Right renal pelvis (tissue), 4 donors: Measurements from ENCODE around the gene REXO1. TPM values are rescaled to one million over a fixed set of nuclear protein-coding genes. Genes with fewer than 3 reads are reported as not detected.

ENCODE experiments used
- DNase-seq, 4 donors: peaks; one replicate each; pipeline ENCODE4 v3.0.0-alpha.2; 2013; ENCODE audit warnings: low read depth in 4 of 4, low spot score in 3 of 4, missing footprints in 1 of 4
- polyA plus RNA-seq, 4 donors: library from polyadenylated mRNA; unstranded; fragments of 120-200 nt; gene quantifications; one replicate each; pipeline ENCODE4 v1.2.1, GENCODE V29; 2013; ENCODE audit not compliant: insufficient read length in 4 of 4

The REXO1 gene
- polyA plus RNA-seq, 4 donors: 23.5 to 32.9 (median 25.1) TPM

DNA sequence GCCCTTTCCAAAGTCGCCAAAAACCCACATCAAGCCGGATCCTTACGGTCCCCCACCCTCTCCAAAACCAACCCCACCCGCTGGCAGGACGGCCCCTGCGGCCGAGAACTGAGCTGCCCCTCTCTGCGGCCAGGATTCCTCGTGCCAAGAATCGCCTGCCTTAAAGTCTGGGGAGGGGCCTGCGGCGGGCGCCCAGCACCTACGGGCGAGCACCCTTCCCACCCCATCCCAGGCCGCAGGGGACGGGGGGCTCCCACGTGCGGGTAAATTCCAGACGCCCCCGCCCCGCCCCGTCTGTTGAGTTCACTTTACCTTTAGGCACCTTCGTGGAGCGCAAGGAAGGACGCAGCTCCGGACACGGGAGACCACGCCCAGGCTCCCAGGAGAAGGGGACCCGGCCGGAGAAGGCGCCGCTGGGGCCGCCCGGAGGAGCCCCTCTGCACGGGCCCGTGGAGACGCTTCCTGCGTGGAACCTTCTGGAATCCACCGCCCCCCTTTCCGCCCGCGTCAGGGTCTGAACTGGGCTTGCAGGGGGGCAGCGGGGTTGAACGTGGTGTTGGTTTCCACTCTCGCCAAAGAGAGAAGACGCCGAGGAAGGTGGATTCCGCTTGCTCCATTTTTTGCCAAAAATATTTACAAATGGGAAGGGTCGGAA is 72.2 kb downstream of the REXO1 start:
- no peak for DNase-seq

DNA sequence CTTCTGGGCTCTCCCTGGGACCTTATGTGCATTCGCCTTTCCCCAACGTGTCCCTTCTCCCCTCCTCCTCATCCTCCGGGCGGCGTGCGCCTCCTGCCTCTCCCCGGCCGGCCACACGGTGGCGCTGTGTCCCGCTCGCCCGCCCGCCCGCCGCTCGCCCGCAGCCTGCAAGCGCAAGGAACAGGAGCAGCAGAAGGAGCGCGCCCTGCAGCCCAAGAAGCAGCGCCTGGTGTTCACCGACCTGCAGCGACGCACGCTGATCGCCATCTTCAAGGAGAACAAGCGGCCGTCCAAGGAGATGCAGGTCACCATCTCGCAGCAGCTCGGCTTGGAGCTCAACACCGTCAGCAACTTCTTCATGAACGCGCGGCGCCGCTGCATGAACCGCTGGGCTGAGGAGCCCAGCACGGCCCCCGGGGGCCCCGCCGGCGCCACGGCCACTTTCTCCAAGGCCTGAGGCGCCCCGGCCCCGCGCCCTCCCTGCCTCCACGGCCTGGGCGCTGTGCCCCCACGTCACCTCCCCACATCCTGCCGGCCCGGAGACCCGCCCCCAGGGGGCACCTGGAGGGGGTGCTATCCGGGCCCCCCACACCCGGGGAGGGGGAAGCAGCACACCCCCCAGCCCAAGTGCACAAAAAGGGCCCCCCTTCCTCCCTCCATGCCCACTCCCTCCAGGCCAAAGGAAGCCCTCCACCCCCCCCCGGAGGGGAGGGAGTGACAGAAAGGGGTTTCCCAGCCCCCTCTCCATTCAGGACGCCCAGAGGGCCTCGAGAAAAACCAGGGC is 73.1 kb downstream of the REXO1 start:
- no peak for DNase-seq

DNA sequence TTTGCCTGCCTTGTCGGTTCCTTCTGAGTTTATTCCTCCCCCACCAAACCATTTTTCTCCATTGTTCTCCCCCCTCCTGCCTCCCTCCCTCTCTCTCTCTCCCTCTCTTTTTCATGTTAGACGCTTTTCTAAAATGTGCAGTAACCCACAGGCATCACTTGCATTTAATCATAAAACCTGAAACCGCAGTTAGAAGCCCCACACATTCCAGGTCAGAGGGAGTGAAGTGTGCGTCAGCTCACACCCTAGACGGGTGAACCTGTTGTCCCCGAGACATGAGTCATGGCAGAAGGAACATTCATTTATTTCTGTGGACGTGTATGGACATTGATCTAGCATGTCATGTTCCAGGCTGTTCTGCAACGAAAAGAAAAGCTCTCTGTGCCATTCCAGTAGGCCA is 75.1 kb downstream of the REXO1 start:
- DNase-seq: no peak

DNA sequence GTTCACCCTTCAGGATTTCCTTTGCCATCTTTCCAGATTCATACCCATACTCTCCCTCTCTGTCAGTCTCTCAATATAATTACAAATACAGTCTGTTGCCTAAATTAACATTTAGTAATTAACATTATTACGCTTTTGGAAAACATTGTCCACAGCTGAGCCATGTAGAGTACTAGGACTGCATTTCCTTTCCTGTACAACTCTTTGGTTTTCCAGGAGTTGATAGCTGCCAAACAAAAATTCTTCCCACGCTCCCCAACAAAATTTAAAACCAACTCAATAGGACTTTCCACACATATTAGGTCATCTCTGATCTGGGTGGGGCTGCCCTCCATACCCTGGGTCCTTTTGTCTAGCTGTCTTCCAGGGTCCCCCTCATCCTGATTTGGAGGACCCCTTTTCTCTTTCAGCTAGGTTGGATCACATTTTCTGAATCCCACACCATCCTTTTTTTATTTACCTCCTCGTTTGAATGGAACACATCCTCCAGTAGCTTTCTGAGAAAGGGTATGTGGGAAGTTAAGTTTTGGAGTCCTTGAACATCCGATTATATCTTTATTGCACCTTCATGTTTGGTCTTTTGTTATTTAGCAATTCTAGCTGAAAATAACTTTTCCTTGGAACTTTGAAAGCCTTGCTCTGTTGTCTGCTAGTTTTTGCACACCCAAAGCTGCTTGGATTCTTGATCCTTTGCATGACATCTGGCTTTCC is 77.3 kb downstream of the REXO1 start:
- DNase-seq: no peak

DNA sequence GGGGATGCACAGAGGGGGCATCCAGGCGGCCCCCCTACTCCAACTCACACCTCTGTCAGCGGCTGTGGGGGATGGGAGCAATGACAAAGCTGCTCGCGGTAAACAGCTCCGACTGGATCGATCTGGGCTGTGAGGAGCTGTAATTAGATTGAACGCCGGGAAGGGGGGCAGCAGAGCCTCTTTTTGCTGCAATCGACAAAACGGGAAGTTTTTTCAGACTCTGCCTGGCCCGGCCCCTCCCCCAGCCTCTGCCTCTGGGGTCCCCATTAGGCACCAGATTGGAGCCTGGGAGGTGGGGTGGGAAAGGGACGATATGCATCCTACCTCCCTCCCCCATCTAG is 78.7 kb downstream of the REXO1 start:
- no peak for DNase-seq

DNA sequence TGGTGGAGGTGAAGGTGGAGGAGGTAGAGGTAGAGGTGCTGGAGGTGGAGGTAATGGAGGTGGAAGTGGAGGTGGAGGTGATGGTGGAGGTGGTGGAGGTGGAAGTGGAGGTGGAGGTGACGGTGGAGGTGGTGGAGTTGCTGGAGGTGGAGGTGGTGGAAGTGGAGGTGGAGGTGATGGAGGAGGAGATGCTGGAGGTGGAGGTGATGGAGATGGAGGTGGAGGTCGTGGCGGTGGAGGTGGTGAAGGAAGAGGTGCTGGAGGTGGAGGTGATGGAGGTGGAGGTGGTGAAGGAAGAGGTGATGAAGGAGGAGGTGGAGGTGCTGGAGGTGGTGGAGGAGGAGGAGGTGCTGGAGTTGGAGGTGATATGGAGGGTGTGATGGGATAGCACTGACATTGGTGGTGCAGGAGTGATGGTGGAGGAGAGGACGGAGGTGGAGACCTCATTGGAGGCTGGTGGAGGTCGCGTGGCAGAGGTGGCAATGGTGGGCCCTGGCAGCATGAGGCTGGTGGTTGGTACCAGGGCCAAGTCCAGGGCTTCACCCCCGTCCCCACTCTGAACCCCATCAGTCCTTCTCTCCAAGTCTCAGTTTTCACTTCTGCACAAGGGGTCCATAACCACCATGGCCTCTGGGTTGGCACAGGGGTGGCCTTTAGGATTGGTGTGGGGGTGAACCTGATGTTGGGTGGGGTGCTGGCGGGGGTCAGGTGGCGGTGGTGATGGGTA is 79.2 kb downstream of the REXO1 start:
- DNase-seq: no peak

DNA sequence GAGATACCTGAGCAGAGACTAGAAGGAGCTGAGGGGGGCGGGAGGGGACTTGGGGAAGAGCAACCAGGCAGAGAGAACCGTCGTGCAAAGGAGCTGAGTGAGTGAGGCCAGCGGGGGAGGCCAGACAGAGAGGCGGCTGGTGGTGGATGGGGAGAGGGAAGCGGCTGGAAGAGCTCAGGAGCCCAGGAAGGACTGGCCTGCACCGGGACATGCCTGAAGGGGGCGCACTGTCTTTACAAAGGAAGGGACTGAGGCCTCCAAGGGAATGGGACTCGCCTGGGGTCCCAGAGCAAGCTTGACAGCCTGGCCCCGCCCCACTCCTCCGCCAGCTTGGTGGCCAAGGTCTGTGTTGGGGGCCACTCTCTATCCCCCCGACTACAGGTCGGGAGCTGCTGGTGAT is 80.0 kb downstream of the REXO1 start:
- DNase-seq: no peak

DNA sequence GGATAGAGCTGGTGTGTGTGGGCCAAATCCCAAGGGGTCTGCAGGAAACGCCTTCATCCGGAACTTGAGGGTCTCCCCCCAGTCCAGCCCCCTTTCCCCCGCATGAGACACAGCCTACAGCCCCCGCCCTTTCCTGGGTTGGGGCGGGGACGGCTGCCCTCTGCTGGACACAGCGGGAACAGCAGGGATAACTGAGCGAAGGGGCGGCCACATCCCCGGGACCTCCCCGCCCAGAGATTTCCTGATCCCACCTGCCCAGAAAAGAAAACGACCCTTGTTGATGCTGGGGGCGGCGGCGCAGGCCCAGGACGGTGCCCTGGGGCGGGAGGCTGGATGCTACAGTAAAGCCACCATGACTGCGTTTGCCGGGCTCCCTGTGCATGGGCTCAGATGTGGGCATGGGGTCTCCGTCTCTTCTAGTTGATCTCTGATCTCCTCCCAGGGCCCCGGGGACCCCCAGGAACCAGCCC is 80.8 kb downstream of the REXO1 start:
- DNase-seq: peak in 1 of 4 donors; percentile 37

DNA sequence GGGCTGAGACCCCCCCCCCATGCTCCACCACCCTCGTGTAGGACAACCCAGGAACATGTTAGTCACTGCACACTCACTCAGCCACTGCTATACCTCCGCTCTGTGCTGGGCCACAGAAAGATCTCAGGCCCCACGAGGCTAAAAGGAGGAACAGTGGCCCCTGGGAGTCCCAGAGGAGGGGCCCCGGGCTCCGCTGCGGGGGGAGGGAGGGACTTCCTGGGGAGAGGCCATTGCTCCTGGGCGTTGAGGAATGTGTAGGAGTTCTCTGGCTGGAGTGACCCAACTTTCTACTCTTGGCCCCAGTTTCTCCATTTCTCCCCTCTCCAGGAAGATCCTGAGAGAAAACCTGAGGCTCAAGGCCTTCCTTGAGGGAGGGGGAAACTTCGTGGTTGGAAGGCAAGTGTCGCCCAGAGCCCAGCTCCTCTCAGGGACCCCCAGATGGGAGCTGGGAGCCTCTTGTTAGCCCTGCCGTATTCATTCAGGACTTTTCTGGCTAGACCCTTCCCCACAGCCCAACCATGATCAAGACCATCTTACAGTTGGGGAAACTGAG is 81.4 kb downstream of the REXO1 start:
- no peak for DNase-seq

DNA sequence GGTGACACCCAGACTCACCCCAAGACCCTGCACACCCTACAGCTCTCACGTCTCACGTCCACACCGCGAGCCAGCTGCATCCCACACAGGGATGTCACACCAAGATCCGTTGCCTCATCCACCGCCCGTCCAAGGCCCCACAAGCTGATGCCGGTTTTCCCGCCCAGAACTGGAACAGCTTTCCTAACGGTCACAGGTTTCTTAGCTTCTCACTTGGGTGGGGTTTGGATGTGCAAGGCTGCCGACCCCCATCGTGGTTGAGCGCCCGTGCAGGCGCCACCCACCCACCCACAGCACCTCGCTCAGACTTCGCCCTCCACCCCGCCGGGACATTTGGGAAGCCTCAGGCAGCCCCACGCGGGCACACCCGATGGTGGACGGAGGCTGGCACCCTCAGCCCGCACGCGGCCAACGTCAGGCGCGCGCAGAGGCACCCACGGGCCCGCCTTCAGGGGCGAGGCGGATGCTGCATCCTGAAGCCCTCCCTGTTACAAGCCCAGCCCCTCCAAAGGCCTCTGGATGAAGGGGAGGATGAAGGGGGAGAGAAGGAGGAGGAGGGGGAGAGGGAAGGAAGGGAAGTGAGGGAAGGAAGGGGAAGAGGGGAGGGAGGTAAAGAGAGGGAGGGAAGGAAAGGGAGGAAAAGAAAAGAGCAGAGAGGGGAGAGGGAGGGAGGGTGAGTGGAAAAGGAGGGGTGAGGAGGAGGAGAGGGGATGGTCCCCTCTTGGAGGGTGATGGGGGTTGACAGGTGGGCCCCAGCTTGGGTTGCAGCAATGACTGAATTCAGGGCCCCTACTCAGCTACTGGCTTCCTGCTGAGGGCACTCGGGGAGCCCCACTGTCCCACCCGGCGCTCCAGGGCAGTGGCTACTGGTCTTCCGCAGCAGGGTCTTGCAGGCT is 82.1 kb downstream of the REXO1 start:
- no peak for DNase-seq

Other genes with a start within 250 kb of the REXO1 start
- gene UQCR11, start 243.0 kb downstream of the REXO1 start, polyA plus RNA-seq: 100 to 1,000 TPM; 104 to 157 (median 119) TPM
- gene TCF3, start 195.9 kb downstream of the REXO1 start, polyA plus RNA-seq: 100 to 1,000 TPM; 101 to 127 (median 108) TPM
- under 1 TPM in 2 of 4 donors, not detected in 2; 0.03 TPM for gene ONECUT3, start 95.0 kb downstream of the REXO1 start, polyA plus RNA-seq
- 1 to 10 TPM in 1 of 4 donors, under 1 TPM in 3; 0.44 to 1.0 (median 0.74) TPM for gene ATP8B3, start 36.2 kb downstream of the REXO1 start, polyA plus RNA-seq
- 10 to 100 TPM in 1 of 4 donors, 1 to 10 TPM in 3; 6.1 to 12.3 (median 7.1) TPM for gene KLF16, start 15.1 kb upstream of the REXO1 start, polyA plus RNA-seq
- gene ABHD17A, start 37.0 kb upstream of the REXO1 start, polyA plus RNA-seq: 10 to 100 TPM; 37.8 to 71.5 (median 40.0) TPM
- 1 to 10 TPM; 1.8 to 4.4 (median 2.2) TPM for gene ADAT3, start 56.9 kb upstream of the REXO1 start, polyA plus RNA-seq
- 10 to 100 TPM; 58.1 to 80.5 (median 73.0) TPM for gene SCAMP4, start 56.9 kb upstream of the REXO1 start, polyA plus RNA-seq
- gene CSNK1G2, start 92.7 kb upstream of the REXO1 start, polyA plus RNA-seq: 10 to 100 TPM; 51.2 to 73.3 (median 58.7) TPM
- gene BTBD2, start 167.2 kb upstream of the REXO1 start, polyA plus RNA-seq: 100 to 1,000 TPM in 2 of 4 donors, 10 to 100 TPM in 2; 86.4 to 114 (median 100) TPM
- gene MKNK2, start 202.8 kb upstream of the REXO1 start, polyA plus RNA-seq: 10 to 100 TPM; 62.2 to 94.8 (median 66.3) TPM
- gene MOB3A, start 247.8 kb upstream of the REXO1 start, polyA plus RNA-seq: 10 to 100 TPM; 23.4 to 26.8 (median 25.1) TPM
- gene IZUMO4, start 248.4 kb upstream of the REXO1 start, polyA plus RNA-seq: 1 to 10 TPM; 6.2 to 7.2 (median 7.0) TPM